ENCODE measurements around the gene ATP8A2. TPM values are rescaled to one million over a fixed set of nuclear protein-coding genes. Genes with fewer than 3 reads are reported as not detected.

ATP8A2 gene
- total RNA-seq, 1 donor, result 0.72 TPM

GRCh38 chr13:25469169-25469525 is 97.4 kb downstream of the ATP8A2 start:
- Histone ChIP-seq H3K27ac (ENCODE audit: low read depth, low read length) (no peak overlapping the region), H3K27me3 (ENCODE audit: insufficient read depth, low read length) (peaks cover 25% of the 10 kb centered on the region), H3K4me3 (ENCODE audit: insufficient read depth, low read length) (no peak overlapping the region), H4K20me1 (ENCODE audit: insufficient read depth, low read length) (no peaks in the 10 kb centered on the region), H3K9me3 (ENCODE audit: low read depth, low read length) (no peaks in the 10 kb centered on the region), H3K36me3 (ENCODE audit: insufficient read depth, low read length) (no peaks in the 10 kb centered on the region), H3K4me2 (ENCODE audit: insufficient read depth, low read length) (no peak overlapping the region), H3K4me1 (ENCODE audit: insufficient read depth, low read length) (no peaks in the 10 kb centered on the region), H2AFZ (ENCODE audit: low read length) (no peak overlapping the region), H3K79me2 (ENCODE audit: insufficient read depth, low read length) (no peaks in the 10 kb centered on the region)
- no peak for TF ChIP-seq CTCF (IDR thresholded peaks at IDR 0.05; ENCODE audit: extremely low read depth, low read depth, low read length)
- DNase-seq (ENCODE audit: insufficient read length, low spot score, missing footprints), result peak; percentile 62

GRCh38 chr13:25473864-25474263 is 102.1 kb downstream of the ATP8A2 start:
- no peak for TF ChIP-seq CTCF (IDR thresholded peaks at IDR 0.05; ENCODE audit: extremely low read depth, low read depth, low read length)
- H3K27me3 ChIP-seq (ENCODE audit: insufficient read depth, low read length), result peaks cover 17% of the 10 kb centered on the region
- DNase-seq (ENCODE audit: insufficient read length, low spot score, missing footprints), result peak; percentile 56
- H3K27ac ChIP-seq (ENCODE audit: low read depth, low read length), result no peak overlapping the region
- H3K4me3 ChIP-seq (ENCODE audit: insufficient read depth, low read length), result no peak overlapping the region
- H3K9me3 ChIP-seq (ENCODE audit: low read depth, low read length), result no peaks in the 10 kb centered on the region
- H3K36me3 ChIP-seq (ENCODE audit: insufficient read depth, low read length), result no peaks in the 10 kb centered on the region
- H2AFZ ChIP-seq (ENCODE audit: low read length), result no peak overlapping the region
- no peaks in the 10 kb centered on the region for H3K4me1 ChIP-seq (ENCODE audit: insufficient read depth, low read length)
- no peaks in the 10 kb centered on the region for H4K20me1 ChIP-seq (ENCODE audit: insufficient read depth, low read length)
- no peaks in the 10 kb centered on the region for H3K79me2 ChIP-seq (ENCODE audit: insufficient read depth, low read length)
- H3K4me2 ChIP-seq (ENCODE audit: insufficient read depth, low read length), result no peak overlapping the region

GRCh38 chr13:25478186-25478585 is 106.4 kb downstream of the ATP8A2 start:
- peak; percentile 63 for DNase-seq (ENCODE audit: insufficient read length, low spot score, missing footprints)
- H2AFZ ChIP-seq (ENCODE audit: low read length), result no peak overlapping the region
- H3K4me2 ChIP-seq (ENCODE audit: insufficient read depth, low read length), result no peak overlapping the region
- no peaks in the 10 kb centered on the region for H3K27me3 ChIP-seq (ENCODE audit: insufficient read depth, low read length)
- H4K20me1 ChIP-seq (ENCODE audit: insufficient read depth, low read length), result no peaks in the 10 kb centered on the region
- H3K27ac ChIP-seq (ENCODE audit: low read depth, low read length), result no peak overlapping the region
- no peaks in the 10 kb centered on the region for H3K79me2 ChIP-seq (ENCODE audit: insufficient read depth, low read length)
- no peak overlapping the region for H3K4me3 ChIP-seq (ENCODE audit: insufficient read depth, low read length)
- no peak for TF ChIP-seq CTCF (IDR thresholded peaks at IDR 0.05; ENCODE audit: extremely low read depth, low read depth, low read length)
- H3K4me1 ChIP-seq (ENCODE audit: insufficient read depth, low read length), result no peaks in the 10 kb centered on the region
- H3K36me3 ChIP-seq (ENCODE audit: insufficient read depth, low read length), result no peaks in the 10 kb centered on the region
- H3K9me3 ChIP-seq (ENCODE audit: low read depth, low read length), result no peaks in the 10 kb centered on the region

- Histone ChIP-seq H3K27me3 (ENCODE audit: insufficient read depth, low read length) (no peaks in the 10 kb centered on the region), H3K36me3 (ENCODE audit: insufficient read depth, low read length) (no peaks in the 10 kb centered on the region), H3K79me2 (ENCODE audit: insufficient read depth, low read length) (no peaks in the 10 kb centered on the region), H3K4me2 (ENCODE audit: insufficient read depth, low read length) (no peak overlapping the region), H3K4me1 (ENCODE audit: insufficient read depth, low read length) (no peaks in the 10 kb centered on the region), H4K20me1 (ENCODE audit: insufficient read depth, low read length) (no peaks in the 10 kb centered on the region), H3K9me3 (ENCODE audit: low read depth, low read length) (no peaks in the 10 kb centered on the region), H3K27ac (ENCODE audit: low read depth, low read length) (no peak overlapping the region), H2AFZ (ENCODE audit: low read length) (peak overlapping the region; percentile 6), H3K4me3 (ENCODE audit: insufficient read depth, low read length) (no peak overlapping the region)
- no peak for DNase-seq (ENCODE audit: insufficient read length, low spot score, missing footprints)
- no peak for TF ChIP-seq CTCF (IDR thresholded peaks at IDR 0.05; ENCODE audit: extremely low read depth, low read depth, low read length)
Observed at GRCh38 chr13:25489238-25489637, 117.5 kb downstream of the ATP8A2 start.

Measured in osteoblast (primary cell).